ENCODE data around the gene KCTD2. TPM values are rescaled to one million over a fixed set of nuclear protein-coding genes. Genes with fewer than 3 reads are reported as not detected.
"Not testable (repeated sequence)": the region's sequence is repeated elsewhere in the genome, so short reads cannot be mapped to it uniquely, and the experiment has no call there.

KCTD2 gene
- total RNA-seq, 4 donors from 2014 or later: 25.3 to 37.7 (median 31.3) TPM

GRCh38 chr17:75064867-75065561 is 18.0 kb downstream of the KCTD2 start:
- peaks cover 54% of the 10 kb centered on the region for H3K36me3 ChIP-seq
- H3K4me1 ChIP-seq: peaks cover 5% of the 10 kb centered on the region
- no peak overlapping the region for H3K27ac ChIP-seq
- 91% methylated on average over 18 of the region's 18 CpGs for WGBS
- H3K27me3 ChIP-seq: no peaks in the 10 kb centered on the region
- no peak overlapping the region for H3K4me3 ChIP-seq
- DNase-seq (ENCODE audit: low spot score in 2 of 2): no peak
- no peaks in the 10 kb centered on the region for H3K9me3 ChIP-seq
- no peak for TF ChIP-seq EP300 (IDR thresholded peaks at IDR 0.05)
- TF ChIP-seq POLR2A (IDR thresholded peaks at IDR 0.05): no peak
- no peak for TF ChIP-seq POLR2AphosphoS5 (IDR thresholded peaks at IDR 0.05)
- TF ChIP-seq CTCF (IDR thresholded peaks at IDR 0.05): no peak

- Histone ChIP-seq H3K9me3 (no peaks in the 10 kb centered on the region), H3K27ac (no peak overlapping the region), H3K36me3 (peaks cover 50% of the 10 kb centered on the region), H3K4me1 (no peaks in the 10 kb centered on the region), H3K27me3 (no peaks in the 10 kb centered on the region), H3K4me3 (no peak overlapping the region)
- TF ChIP-seq CTCF (IDR thresholded peaks at IDR 0.05) (no peak), POLR2A (IDR thresholded peaks at IDR 0.05) (no peak), EP300 (IDR thresholded peaks at IDR 0.05) (no peak), POLR2AphosphoS5 (IDR thresholded peaks at IDR 0.05) (no peak)
- no peak for DNase-seq (ENCODE audit: low spot score in 2 of 2)
- 69% methylated on average over 6 of the region's 6 CpGs for WGBS
These were observed 18.6 kb downstream of the KCTD2 start for GRCh38 chr17:75065562-75066151.

- TF ChIP-seq EP300 (IDR thresholded peaks at IDR 0.05) (no peak), POLR2AphosphoS5 (IDR thresholded peaks at IDR 0.05) (no peak), CTCF (IDR thresholded peaks at IDR 0.05) (no peak), POLR2A (IDR thresholded peaks at IDR 0.05) (no peak)
- no peak overlapping the region for H3K27ac ChIP-seq
- DNase-seq (ENCODE audit: low spot score in 2 of 2): no peak
- H3K4me1 ChIP-seq: no peaks in the 10 kb centered on the region
- H3K4me3 ChIP-seq: no peak overlapping the region
- H3K27me3 ChIP-seq: no peaks in the 10 kb centered on the region
- H3K36me3 ChIP-seq: peaks cover 28% of the 10 kb centered on the region
- WGBS: 65% methylated on average over 4 of the region's 4 CpGs
- no peaks in the 10 kb centered on the region for H3K9me3 ChIP-seq
These were observed 20.8 kb downstream of the KCTD2 start for GRCh38 chr17:75067856-75068255.

GRCh38 chr17:75068750-75069149 is 21.7 kb downstream of the KCTD2 start:
- no peaks in the 10 kb centered on the region for H3K27me3 ChIP-seq
- 86% methylated on average over 8 of the region's 8 CpGs for WGBS
- H3K36me3 ChIP-seq: peaks cover 19% of the 10 kb centered on the region
- peaks cover 6% of the 10 kb centered on the region for H3K4me1 ChIP-seq
- no peak for TF ChIP-seq POLR2A (IDR thresholded peaks at IDR 0.05)
- TF ChIP-seq EP300 (IDR thresholded peaks at IDR 0.05): no peak
- no peak for TF ChIP-seq CTCF (IDR thresholded peaks at IDR 0.05)
- no peak for TF ChIP-seq POLR2AphosphoS5 (IDR thresholded peaks at IDR 0.05)
- H3K9me3 ChIP-seq: no peaks in the 10 kb centered on the region
- no peak overlapping the region for H3K4me3 ChIP-seq
- no peak for DNase-seq (ENCODE audit: low spot score in 2 of 2)
- H3K27ac ChIP-seq: no peak overlapping the region

GRCh38 chr17:75069783-75070182 is 22.8 kb downstream of the KCTD2 start:
- DNase-seq (ENCODE audit: low spot score in 2 of 2): no peak
- Histone ChIP-seq H3K9me3 (no peaks in the 10 kb centered on the region), H3K27me3 (no peaks in the 10 kb centered on the region), H3K36me3 (peaks cover 9% of the 10 kb centered on the region), H3K27ac (no peak overlapping the region), H3K4me3 (no peak overlapping the region), H3K4me1 (peaks cover 10% of the 10 kb centered on the region)
- 72% methylated on average over 2 of the region's 2 CpGs for WGBS
- TF ChIP-seq POLR2A (IDR thresholded peaks at IDR 0.05) (no peak), CTCF (IDR thresholded peaks at IDR 0.05) (no peak), EP300 (IDR thresholded peaks at IDR 0.05) (no peak), POLR2AphosphoS5 (IDR thresholded peaks at IDR 0.05) (no peak)

- not testable (repeated sequence) for H3K27ac ChIP-seq; DNase-seq (ENCODE audit: low spot score in 2 of 2); H3K27me3 ChIP-seq; H3K36me3 ChIP-seq; H3K4me3 ChIP-seq; H3K9me3 ChIP-seq
- peaks cover 10% of the 10 kb centered on the region for H3K4me1 ChIP-seq
- WGBS: 89% methylated on average over 8 of the region's 8 CpGs
These were observed 24.6 kb downstream of the KCTD2 start for GRCh38 chr17:75071478-75072271.

- not testable (repeated sequence) for H3K27ac ChIP-seq; H3K36me3 ChIP-seq; DNase-seq (ENCODE audit: low spot score in 2 of 2); H3K9me3 ChIP-seq; H3K27me3 ChIP-seq; H3K4me3 ChIP-seq
- 90% methylated on average over 5 of the region's 5 CpGs for WGBS
- H3K4me1 ChIP-seq: peaks cover 22% of the 10 kb centered on the region
These were observed 25.9 kb downstream of the KCTD2 start for GRCh38 chr17:75072909-75073308.

Data from suprapubic skin (tissue), 4 donors.